ENCODE data around the gene ZNF43. TPM values are rescaled to one million over a fixed set of nuclear protein-coding genes. Genes with fewer than 3 reads are reported as not detected.

Gene ZNF43
- total RNA-seq, 4 donors from 2014 or later, result 16.1 to 28.0 (median 17.0) TPM

- no peaks in the 10 kb centered on the region for H3K36me3 ChIP-seq
- WGBS, 2 donors, result 44 to 48% methylated on average over 9 of the region's 9 CpGs
- H3K27me3 ChIP-seq, result no peaks in the 10 kb centered on the region
- H3K9me3 ChIP-seq, result no peaks in the 10 kb centered on the region
- TF ChIP-seq CTCF (IDR thresholded peaks at IDR 0.05), result no peak
- TF ChIP-seq EP300 (IDR thresholded peaks at IDR 0.05), result no peak
- no peak for TF ChIP-seq POLR2A (IDR thresholded peaks at IDR 0.05)
- peaks cover 0 to 4% (median 0%) of the 10 kb centered on the region in 4 donors for H3K4me1 ChIP-seq
- no peak overlapping the region for H3K4me3 ChIP-seq
- no peak overlapping the region for H3K27ac ChIP-seq
- no peak for DNase-seq (ENCODE audit: low spot score in 2 of 2)
Observed at GRCh38 chr19:21856773-21857514, 21.0 kb upstream of the ZNF43 start.

GRCh38 chr19:21851596-21852345 lies 15.8 kb upstream of the ZNF43 start:
- peak overlapping the region; percentile 44 to 89 (median 78) for H3K27ac ChIP-seq
- TF ChIP-seq POLR2A (IDR thresholded peaks at IDR 0.05) (peak in 1 of 2 donors; percentile 36), EP300 (IDR thresholded peaks at IDR 0.05) (peak; percentile 51 to 74), CTCF (IDR thresholded peaks at IDR 0.05) (peak in 1 of 5 experiments; percentile 23)
- 0 to 1% methylated on average over 37 to 41 of the region's 44 CpGs for WGBS, 2 donors
- H3K4me1 ChIP-seq, result peaks cover 0 to 20% (median 3%) of the 10 kb centered on the region in 4 donors
- H3K27me3 ChIP-seq, result no peaks in the 10 kb centered on the region
- peak overlapping the region; percentile 43 to 75 (median 66) for H3K4me3 ChIP-seq
- H3K9me3 ChIP-seq, result no peaks in the 10 kb centered on the region
- DNase-seq (ENCODE audit: low spot score in 2 of 2), result peak; percentile 90 to 96
- peaks cover 0 to 31% (median 0%) of the 10 kb centered on the region in 3 donors for H3K36me3 ChIP-seq

DNA sequence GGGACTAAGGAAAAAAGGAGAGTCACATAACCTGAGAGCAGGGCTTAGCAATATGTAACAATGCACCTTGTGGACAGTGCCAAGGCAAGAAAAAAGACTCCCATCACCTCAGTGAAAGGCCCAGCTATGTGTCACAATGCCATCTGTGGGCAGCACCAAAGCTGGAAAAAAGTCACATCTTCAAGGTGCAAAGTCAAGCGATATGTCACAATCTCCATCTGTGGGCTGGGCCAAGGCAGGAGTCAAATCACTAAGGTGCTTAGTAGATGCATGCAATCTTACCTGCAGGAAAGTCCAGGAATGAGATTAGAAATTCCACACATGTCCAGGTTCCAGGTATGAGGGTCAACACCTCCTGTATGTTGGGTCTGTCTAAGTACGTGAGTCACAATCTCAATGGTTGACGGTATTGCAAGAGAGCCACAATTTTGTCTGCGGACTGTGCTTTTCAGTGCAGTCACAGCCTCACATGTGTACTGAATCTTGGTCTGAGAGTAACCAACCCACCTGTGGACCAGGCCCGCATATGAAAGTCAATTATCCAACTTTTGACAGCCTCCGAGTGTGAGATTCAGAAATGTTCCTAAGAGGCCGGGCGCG lies 14.8 kb upstream of the ZNF43 start:
- peaks cover 0 to 20% (median 3%) of the 10 kb centered on the region in 4 donors for H3K4me1 ChIP-seq
- no peaks in the 10 kb centered on the region for H3K27me3 ChIP-seq
- TF ChIP-seq CTCF (IDR thresholded peaks at IDR 0.05), result no peak
- no peak for DNase-seq (ENCODE audit: low spot score in 2 of 2)
- no peaks in the 10 kb centered on the region for H3K9me3 ChIP-seq
- H3K27ac ChIP-seq, result peak overlapping the region in 1 of 4 donors; percentile 89
- WGBS, 2 donors, result 56 to 58% methylated on average over 9 of the region's 9 CpGs
- peak overlapping the region in 3 of 4 donors; percentile 63 to 75 (median 69) for H3K4me3 ChIP-seq
- peaks cover 0 to 39% (median 0%) of the 10 kb centered on the region in 3 donors for H3K36me3 ChIP-seq

GRCh38 chr19:21848706-21849105 lies 12.7 kb upstream of the ZNF43 start:
- Histone ChIP-seq H3K27ac (no peak overlapping the region), H3K27me3 (no peaks in the 10 kb centered on the region), H3K9me3 (no peaks in the 10 kb centered on the region), H3K4me3 (no peak overlapping the region), H3K36me3 (peaks cover 0 to 58% (median 0%) of the 10 kb centered on the region in 3 donors), H3K4me1 (peaks cover 0 to 20% (median 3%) of the 10 kb centered on the region in 4 donors)
- no peak for DNase-seq (ENCODE audit: low spot score in 2 of 2)
- TF ChIP-seq CTCF (IDR thresholded peaks at IDR 0.05) (no peak), POLR2A (IDR thresholded peaks at IDR 0.05) (no peak), EP300 (IDR thresholded peaks at IDR 0.05) (no peak)
- 83 to 91% methylated on average over 6 of the region's 6 CpGs for WGBS, 2 donors

Measured in tibial nerve (tissue), 4 donors.